Right atrium auricular region (tissue), 2 donors: ENCODE results near the gene MGAT1. TPM values are rescaled to one million over a fixed set of nuclear protein-coding genes. Genes with fewer than 3 reads are reported as not detected.

Experiments used
- DNase-seq: peaks from one replicate; pipeline ENCODE4 v3.0.0-alpha.2; 2019; ENCODE audit warnings: low spot score
- H3K27ac ChIP-seq, 2 donors: fragments of 200-600 bp; sonication (generic); 1 replicate in 1 of 2; 2 replicates in 1 of 2; pipeline ENCODE4 v1.5.1; 2016 to 2019
- H3K27me3 ChIP-seq, 2 donors: fragments of 200-600 bp; sonication (generic); one replicate each; pipeline versions ENCODE4 v1.5.1 to v1.6.0; 2017 to 2019
- H3K36me3 ChIP-seq: fragments of 200-600 bp; sonication (generic); one replicate; pipeline ENCODE4 v1.5.1; 2016
- H3K4me1 ChIP-seq, 2 donors: fragments of 200-600 bp; sonication (generic); one replicate each; pipeline versions ENCODE4 v1.5.1 to v1.6.0; 2017 to 2019
- H3K4me3 ChIP-seq, 2 donors: fragments of 200-600 bp; sonication (generic); 1 replicate in 1 of 2; 2 replicates in 1 of 2; pipeline ENCODE4 v1.5.1; 2017 to 2019; ENCODE audit warnings: mild to moderate bottlenecking in 1 of 2, moderate library complexity in 1 of 2
- H3K9me3 ChIP-seq, 2 donors: fragments of 200-600 bp; sonication (generic); one replicate each; pipeline ENCODE4 v1.5.1; 2019
- CTCF ChIP-seq, 2 donors: fragments of 200-600 bp; sonication (generic); IDR thresholded peaks; one replicate each; pipeline ENCODE4 v1.5.1; 2019; ENCODE audit warnings: antibody characterized with exemption in 2 of 2
- total RNA-seq, 2 donors: library from RNA; depleted of rRNA; stranded (reverse); fragments of >200 nt; gene quantifications; one replicate each; pipeline ENCODE4 v1.1.0, GENCODE V29; 2016

The MGAT1 gene
- 100 to 1,000 TPM in 1 of 2 donors, 10 to 100 TPM in 1; 84.1 to 130 TPM for total RNA-seq

- TF ChIP-seq CTCF (IDR thresholded peaks at IDR 0.05) = no peak
- Histone ChIP-seq H3K4me3 (peak within 1 kb of the TSS; percentile 91 to 96), H3K36me3 (no peaks in the 10 kb centered on the region), H3K27me3 (no peaks in the 10 kb centered on the region), H3K9me3 (no peaks in the 10 kb centered on the region), H3K27ac (peak within 1 kb of the TSS; percentile 98 to 99), H3K4me1 (peaks cover 0 to 91% of the 10 kb centered on the region in 2 donors)
- peak; percentile 94 for DNase-seq
These were observed at the start of gene MGAT1 for GRCh38 chr5:180802325-180803180. MGAT1 (minus strand) TSS chr5:180802806; CDS start chr5:180792971, 9,835 bp downstream.

- H3K27ac ChIP-seq = no peak overlapping the region
- H3K36me3 ChIP-seq = peaks cover 44% of the 10 kb centered on the region
- no peaks in the 10 kb centered on the region for H3K4me1 ChIP-seq
- no peak for DNase-seq
- H3K27me3 ChIP-seq = no peaks in the 10 kb centered on the region
- no peak for TF ChIP-seq CTCF (IDR thresholded peaks at IDR 0.05)
- no peaks in the 10 kb centered on the region for H3K9me3 ChIP-seq
- H3K4me3 ChIP-seq = no peak overlapping the region
These were observed 48.0 kb upstream of the MGAT1 start for GRCh38 chr5:180850434-180851078.

- Histone ChIP-seq H3K9me3 (no peaks in the 10 kb centered on the region), H3K4me3 (no peak overlapping the region), H3K27ac (no peak overlapping the region), H3K27me3 (no peaks in the 10 kb centered on the region), H3K4me1 (no peaks in the 10 kb centered on the region), H3K36me3 (peaks cover 44% of the 10 kb centered on the region)
- no peak for TF ChIP-seq CTCF (IDR thresholded peaks at IDR 0.05)
- no peak for DNase-seq
These were observed 47.2 kb upstream of the MGAT1 start for GRCh38 chr5:180849827-180850226.

- H3K9me3 ChIP-seq = no peaks in the 10 kb centered on the region
- no peaks in the 10 kb centered on the region for H3K27me3 ChIP-seq
- H3K36me3 ChIP-seq = peaks cover 44% of the 10 kb centered on the region
These were observed 46.3 kb upstream of the MGAT1 start for GRCh38 chr5:180848878-180849277.

GRCh38 chr5:180848265-180848664, 45.7 kb upstream of the MGAT1 start:
- H3K4me1 ChIP-seq = no peaks in the 10 kb centered on the region
- no peaks in the 10 kb centered on the region for H3K27me3 ChIP-seq
- H3K27ac ChIP-seq = no peak overlapping the region
- no peak overlapping the region for H3K4me3 ChIP-seq
- no peak for DNase-seq
- peaks cover 44% of the 10 kb centered on the region for H3K36me3 ChIP-seq
- no peaks in the 10 kb centered on the region for H3K9me3 ChIP-seq
- TF ChIP-seq CTCF (IDR thresholded peaks at IDR 0.05) = no peak

More at GRCh38 chr5:180848878-180849277, 46.3 kb upstream of the MGAT1 start:
- DNase-seq = no peak
- Histone ChIP-seq H3K27ac (no peak overlapping the region), H3K4me1 (no peaks in the 10 kb centered on the region), H3K4me3 (no peak overlapping the region)
- TF ChIP-seq CTCF (IDR thresholded peaks at IDR 0.05) = no peak
